ENCODE measurements around the gene PALM3.

Gene PALM3

DNA sequence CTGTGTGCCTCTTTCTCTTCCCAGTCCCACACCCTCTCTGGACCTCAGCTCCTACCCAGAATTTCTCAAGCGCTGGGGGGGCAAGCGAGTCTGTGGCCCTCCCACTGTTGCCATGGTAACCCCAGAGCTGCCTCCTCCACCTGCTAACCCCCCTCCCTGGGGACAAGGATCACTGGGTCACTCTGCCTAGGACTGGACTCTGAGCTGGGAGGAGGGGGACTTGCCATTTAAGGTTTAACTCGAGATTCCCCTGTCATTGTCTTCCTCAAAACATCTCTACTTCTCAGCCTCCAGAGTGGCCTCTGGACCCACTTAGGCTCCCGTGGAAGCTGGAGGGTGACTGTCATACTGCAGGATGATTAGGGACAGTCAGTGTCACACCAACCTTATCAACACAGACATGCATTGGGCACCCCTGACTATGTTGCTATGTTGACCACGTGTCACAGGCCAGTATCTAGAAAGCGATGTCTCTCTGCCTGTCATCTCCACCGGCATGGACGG, 2.2 kb downstream of the PALM3 start:
- DNase-seq (ENCODE audit: low read depth): no peak
- in situ Hi-C loops (cut with HindIII; ENCODE audit: low sequenced_read_pairs): no loop called here
- TF ChIP-seq, protein P1, sequence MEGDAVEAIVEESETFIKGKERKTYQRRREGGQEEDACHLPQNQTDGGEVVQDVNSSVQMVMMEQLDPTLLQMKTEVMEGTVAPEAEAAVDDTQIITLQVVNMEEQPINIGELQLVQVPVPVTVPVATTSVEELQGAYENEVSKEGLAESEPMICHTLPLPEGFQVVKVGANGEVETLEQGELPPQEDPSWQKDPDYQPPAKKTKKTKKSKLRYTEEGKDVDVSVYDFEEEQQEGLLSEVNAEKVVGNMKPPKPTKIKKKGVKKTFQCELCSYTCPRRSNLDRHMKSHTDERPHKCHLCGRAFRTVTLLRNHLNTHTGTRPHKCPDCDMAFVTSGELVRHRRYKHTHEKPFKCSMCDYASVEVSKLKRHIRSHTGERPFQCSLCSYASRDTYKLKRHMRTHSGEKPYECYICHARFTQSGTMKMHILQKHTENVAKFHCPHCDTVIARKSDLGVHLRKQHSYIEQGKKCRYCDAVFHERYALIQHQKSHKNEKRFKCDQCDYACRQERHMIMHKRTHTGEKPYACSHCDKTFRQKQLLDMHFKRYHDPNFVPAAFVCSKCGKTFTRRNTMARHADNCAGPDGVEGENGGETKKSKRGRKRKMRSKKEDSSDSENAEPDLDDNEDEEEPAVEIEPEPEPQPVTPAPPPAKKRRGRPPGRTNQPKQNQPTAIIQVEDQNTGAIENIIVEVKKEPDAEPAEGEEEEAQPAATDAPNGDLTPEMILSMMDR (IDR thresholded peaks at IDR 0.05; ENCODE audit: low read depth, low read length, missing control alignments): no peak
- no peak overlapping the region for H3K4me3 ChIP-seq (ENCODE audit: low read depth, low read length)

DNA sequence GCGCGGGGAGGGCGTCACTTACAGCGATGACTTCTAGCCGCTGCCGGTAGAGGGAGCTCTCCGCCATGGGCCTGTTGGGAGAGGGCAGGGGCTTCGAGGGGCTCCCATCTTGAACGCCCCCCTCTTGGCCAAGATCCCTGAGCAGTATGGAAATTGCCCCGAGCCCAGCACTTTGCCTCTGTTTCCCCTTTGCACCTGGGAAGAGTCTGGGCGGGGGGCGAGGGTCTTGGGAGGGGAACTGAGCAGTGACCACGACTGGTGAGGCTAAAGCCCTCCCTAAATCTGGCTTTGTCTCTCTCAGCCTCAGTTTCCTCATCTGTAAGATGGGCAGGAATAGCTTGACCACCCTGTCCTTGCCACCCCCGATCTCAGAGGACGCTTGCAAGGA, 2.8 kb downstream of the PALM3 start:
- in situ Hi-C loops (cut with HindIII; ENCODE audit: low sequenced_read_pairs): no loop called here
- TF ChIP-seq, protein P1 (IDR thresholded peaks at IDR 0.05; ENCODE audit: low read depth, low read length, missing control alignments): peak; percentile 73
- DNase-seq (ENCODE audit: low read depth): no peak
- H3K4me3 ChIP-seq (ENCODE audit: low read depth, low read length): no peak overlapping the region

DNA sequence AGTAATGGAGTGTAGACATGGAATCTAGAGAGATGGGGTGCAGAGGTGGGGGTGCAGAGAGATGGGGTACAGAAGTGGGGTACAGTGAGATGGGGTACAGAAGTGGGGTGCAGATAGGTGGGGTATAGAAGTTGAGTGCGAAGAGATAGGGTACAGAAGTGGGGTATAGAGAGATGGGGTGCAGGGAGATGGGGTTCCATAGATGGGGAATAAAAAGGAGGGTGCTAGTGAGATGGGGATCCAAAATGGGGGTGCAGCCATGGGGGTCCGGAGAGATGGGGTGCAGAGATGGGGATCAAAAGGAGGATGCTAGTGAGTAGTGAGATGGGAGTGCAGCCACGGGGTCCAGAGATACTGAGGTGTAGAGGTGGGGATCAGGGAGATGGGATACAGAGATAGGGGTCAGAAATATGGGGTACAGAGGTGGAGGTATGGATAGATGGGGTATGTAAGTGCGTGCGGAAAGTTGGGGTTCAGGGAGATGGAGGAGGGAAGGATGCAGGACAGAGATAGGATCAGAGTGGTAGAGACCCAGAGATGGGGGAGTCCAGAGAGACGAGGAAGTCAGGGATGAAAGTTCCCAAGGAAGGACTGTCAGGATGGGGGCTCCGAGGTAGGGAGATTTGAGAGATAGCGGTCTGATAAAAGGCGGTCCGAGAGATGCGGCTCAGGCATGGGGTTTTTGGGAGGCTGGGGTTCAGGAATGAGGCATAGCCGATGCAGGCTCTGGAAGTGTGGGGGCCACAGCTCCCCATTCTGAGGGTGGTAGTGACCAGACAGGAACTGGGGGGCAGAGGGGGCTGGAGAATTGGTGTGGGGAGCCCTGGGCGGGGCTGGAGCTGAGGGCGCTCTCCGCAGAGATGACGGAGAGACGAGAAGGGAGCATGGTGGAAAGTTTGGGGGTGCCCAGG, 3.4 kb downstream of the PALM3 start:
- in situ Hi-C loops (cut with HindIII; ENCODE audit: low sequenced_read_pairs): no loop called here
- no peak for DNase-seq (ENCODE audit: low read depth)
- TF ChIP-seq, protein P1 (IDR thresholded peaks at IDR 0.05; ENCODE audit: low read depth, low read length, missing control alignments): no peak
- peak overlapping the region; percentile 36 for H3K4me3 ChIP-seq (ENCODE audit: low read depth, low read length)

DNA sequence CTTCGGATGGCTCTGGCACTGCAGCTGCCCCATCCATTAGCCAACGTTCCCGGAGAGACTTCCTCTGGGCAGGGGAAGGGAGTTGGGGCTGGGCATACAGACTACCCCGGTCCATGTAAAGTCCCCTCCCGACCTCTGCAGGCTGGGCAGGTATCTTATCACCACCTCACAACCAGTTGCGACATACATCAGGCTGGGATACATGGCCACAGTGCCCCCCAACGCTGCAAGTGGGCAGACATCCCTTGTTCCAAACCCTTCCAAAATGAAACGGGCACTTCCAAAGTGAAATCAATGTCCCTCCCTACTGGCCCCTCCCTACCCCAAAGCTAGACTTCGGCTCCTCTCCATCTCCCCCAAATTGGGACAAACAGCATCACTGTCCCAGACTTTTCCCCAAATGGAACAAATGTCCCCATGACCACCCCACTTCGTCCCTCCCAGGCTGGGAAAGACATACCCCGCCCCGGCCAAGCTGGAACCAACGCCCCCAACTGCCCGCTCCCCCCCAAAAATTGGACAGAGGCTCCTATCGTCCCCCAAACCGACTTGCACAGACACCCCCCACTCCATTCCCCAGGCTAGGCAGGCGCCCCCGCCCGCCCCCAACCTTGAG, 5.0 kb downstream of the PALM3 start:
- TF ChIP-seq, protein P1 (IDR thresholded peaks at IDR 0.05; ENCODE audit: low read depth, low read length, missing control alignments): no peak
- in situ Hi-C loops (cut with HindIII; ENCODE audit: low sequenced_read_pairs): no loop called here
- no peak for DNase-seq (ENCODE audit: low read depth)
- H3K4me3 ChIP-seq (ENCODE audit: low read depth, low read length): peak overlapping the region; percentile 36

DNA sequence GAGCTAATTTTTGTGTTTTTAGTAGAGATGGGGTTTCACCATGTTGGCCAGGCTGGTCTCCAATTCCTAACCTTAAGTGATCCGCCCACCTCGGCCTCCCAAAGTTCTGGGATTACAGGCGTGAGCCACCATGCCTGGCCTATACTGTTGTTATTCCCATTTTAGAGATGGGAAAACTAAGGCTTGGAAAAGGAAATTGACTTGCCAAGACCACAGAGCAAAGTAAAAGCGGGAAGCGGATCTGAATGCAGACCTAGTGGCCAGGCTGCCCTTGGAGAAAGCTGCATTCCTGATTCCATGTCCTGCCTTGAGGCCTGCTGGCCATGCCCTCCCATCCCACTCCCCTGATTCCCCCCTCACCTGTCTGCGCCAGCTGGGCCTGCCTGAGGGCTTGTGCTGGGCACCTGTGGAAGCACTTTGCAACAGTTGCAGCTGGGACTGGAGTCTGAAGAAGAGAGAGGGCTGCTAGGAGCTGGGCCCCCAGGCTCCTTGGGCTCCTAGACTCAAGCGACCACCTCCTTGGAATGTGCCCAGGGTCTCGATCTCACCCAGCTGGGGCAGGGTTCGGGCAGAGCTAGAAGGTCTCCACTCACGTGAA, 5.7 kb downstream of the PALM3 start:
- no peak for DNase-seq (ENCODE audit: low read depth)
- H3K4me3 ChIP-seq (ENCODE audit: low read depth, low read length): no peak overlapping the region
- TF ChIP-seq, protein P1 (IDR thresholded peaks at IDR 0.05; ENCODE audit: low read depth, low read length, missing control alignments): no peak
- in situ Hi-C loops (cut with HindIII; ENCODE audit: low sequenced_read_pairs): no loop called here

DNA sequence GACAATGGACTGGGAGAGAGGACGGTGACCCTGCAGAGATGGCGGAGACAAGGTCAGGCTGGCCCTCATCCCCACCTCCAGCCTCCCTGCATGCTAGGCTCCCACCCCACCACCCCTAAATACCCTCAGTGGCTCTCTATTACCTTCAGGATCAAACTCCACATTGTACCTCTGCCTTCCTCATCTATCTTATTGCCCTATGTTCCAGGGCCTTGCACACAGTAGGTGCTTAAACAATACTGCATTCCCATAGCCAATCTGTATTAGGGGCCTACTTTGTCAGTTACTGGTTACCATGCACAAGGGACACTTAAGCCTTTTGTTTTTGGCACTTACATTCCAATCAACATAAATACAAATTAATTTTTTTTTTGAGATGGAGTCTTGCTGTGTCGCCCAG, 6.5 kb downstream of the PALM3 start:
- TF ChIP-seq, protein P1 (IDR thresholded peaks at IDR 0.05; ENCODE audit: low read depth, low read length, missing control alignments): no peak
- no peak overlapping the region for H3K4me3 ChIP-seq (ENCODE audit: low read depth, low read length)
- in situ Hi-C loops (cut with HindIII; ENCODE audit: low sequenced_read_pairs): no loop called here
- DNase-seq (ENCODE audit: low read depth): no peak
